GM23338 (cell line): ENCODE data around the gene NTNG1.

ENCODE experiments used
- EZH2phosphoT487 ChIP-seq: fragments of 200-600 bp; sonication (generic); IDR thresholded peaks from one replicate; pipeline ENCODE4 v1.8.1; 2018; ENCODE audit warnings: antibody characterized with exemption; ENCODE audit not compliant: unreplicated experiment
- POLR2AphosphoS5 ChIP-seq: IDR thresholded peaks from 2 replicates; pipeline ENCODE4 v1.6.1; 2016; ENCODE audit warnings: antibody characterized with exemption, low read depth
- TF ChIP-seq, protein P1 (sequence below), 2 experiments: fragments of 200-600 bp in 1 of 2; sonication (generic) in 1 of 2; conservative IDR thresholded peaks; 2 replicates each; pipeline versions ENCODE4 v1.5.1 to v1.6.1; 2016 to 2017; ENCODE audit warnings: antibody characterized with exemption in 2 of 2, low read depth in 2 of 2, mild to moderate bottlenecking in 2 of 2, moderate library complexity in 1 of 2
- TF ChIP-seq, protein P2 (sequence below): IDR thresholded peaks from 2 replicates; pipeline ENCODE4 v1.6.1; 2016; ENCODE audit warnings: antibody characterized with exemption

DNA sequence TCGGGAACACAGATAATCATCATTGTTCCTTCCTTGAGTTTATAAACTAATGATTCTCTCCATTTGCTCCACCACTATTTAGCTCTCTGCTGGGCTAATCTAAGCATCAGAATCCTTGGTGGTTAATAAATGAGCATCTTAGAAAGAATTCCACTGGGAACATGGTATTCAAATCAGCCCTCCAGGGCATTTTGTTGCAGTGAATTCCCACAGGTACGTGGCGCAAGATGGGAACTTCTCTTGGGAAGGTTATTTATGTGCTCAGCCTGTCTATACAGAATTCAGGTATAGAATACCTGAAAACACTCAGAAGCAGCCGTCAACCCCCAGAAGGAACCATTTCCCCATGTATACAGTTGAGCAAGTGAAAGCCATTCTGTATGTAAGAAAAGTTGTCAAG, 131.5 kb downstream of the NTNG1 start:
- TF ChIP-seq POLR2AphosphoS5 (no peak), EZH2phosphoT487 (no peak)
- TF ChIP-seq, protein P1, sequence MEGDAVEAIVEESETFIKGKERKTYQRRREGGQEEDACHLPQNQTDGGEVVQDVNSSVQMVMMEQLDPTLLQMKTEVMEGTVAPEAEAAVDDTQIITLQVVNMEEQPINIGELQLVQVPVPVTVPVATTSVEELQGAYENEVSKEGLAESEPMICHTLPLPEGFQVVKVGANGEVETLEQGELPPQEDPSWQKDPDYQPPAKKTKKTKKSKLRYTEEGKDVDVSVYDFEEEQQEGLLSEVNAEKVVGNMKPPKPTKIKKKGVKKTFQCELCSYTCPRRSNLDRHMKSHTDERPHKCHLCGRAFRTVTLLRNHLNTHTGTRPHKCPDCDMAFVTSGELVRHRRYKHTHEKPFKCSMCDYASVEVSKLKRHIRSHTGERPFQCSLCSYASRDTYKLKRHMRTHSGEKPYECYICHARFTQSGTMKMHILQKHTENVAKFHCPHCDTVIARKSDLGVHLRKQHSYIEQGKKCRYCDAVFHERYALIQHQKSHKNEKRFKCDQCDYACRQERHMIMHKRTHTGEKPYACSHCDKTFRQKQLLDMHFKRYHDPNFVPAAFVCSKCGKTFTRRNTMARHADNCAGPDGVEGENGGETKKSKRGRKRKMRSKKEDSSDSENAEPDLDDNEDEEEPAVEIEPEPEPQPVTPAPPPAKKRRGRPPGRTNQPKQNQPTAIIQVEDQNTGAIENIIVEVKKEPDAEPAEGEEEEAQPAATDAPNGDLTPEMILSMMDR (conservative IDR thresholded peaks at IDR 0.05; ENCODE audit: low read depth in 2 of 2): no peak
- TF ChIP-seq, protein P2, sequence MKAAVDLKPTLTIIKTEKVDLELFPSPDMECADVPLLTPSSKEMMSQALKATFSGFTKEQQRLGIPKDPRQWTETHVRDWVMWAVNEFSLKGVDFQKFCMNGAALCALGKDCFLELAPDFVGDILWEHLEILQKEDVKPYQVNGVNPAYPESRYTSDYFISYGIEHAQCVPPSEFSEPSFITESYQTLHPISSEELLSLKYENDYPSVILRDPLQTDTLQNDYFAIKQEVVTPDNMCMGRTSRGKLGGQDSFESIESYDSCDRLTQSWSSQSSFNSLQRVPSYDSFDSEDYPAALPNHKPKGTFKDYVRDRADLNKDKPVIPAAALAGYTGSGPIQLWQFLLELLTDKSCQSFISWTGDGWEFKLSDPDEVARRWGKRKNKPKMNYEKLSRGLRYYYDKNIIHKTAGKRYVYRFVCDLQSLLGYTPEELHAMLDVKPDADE: no peak
